SH-SY5Y (cell line): Measurements from ENCODE around the gene LRWD1.

Experiments
- GATA2 ChIP-seq: IDR thresholded peaks from 2 replicates; pipeline ENCODE4 v1.6.1; 2011; ENCODE audit warnings: mild to moderate bottlenecking, low read depth, low read length
- GATA3 ChIP-seq: IDR thresholded peaks from 2 replicates; pipeline ENCODE4 v1.6.1; 2011; ENCODE audit warnings: low read depth, mild to moderate bottlenecking, low read length, moderate library complexity

GRCh38 chr7:102431617-102432298, 33.0 kb upstream of the LRWD1 start:
- no peak for TF ChIP-seq GATA3
- TF ChIP-seq GATA2, result no peak
